Right lobe of liver (tissue), 6 donors: ENCODE data around the gene CPNE4. TPM values are rescaled to one million over a fixed set of nuclear protein-coding genes. Genes with fewer than 3 reads are reported as not detected.

Experiments
- ATAC-seq, 4 donors: fragments of 200-7000 bp; cut with Tn5 transposase; one replicate each; pipeline ENCODE4 v1.9.1; 2020; ENCODE audit warnings: mild to moderate bottlenecking in 4 of 4, moderate library complexity in 4 of 4
- DNase-seq, 3 donors: peaks; one replicate each; pipeline ENCODE4 v3.0.0-alpha.2; 2020
- H3K27ac ChIP-seq, 3 donors: fragments of 200-600 bp; one replicate each; pipeline ENCODE4 v1.8.0; 2022
- H3K27me3 ChIP-seq, 2 donors: fragments of 200-600 bp; one replicate each; pipeline ENCODE4 v1.8.0; 2022
- H3K36me3 ChIP-seq, 4 donors: fragments of 200-600 bp; sonication (generic) in 1 of 4; one replicate each; pipeline versions ENCODE4 v1.5.1 to v1.8.0; 2017 to 2022; ENCODE audit warnings: control low read depth in 1 of 4
- H3K4me1 ChIP-seq, 4 donors: fragments of 200-600 bp; sonication (generic) in 1 of 4; one replicate each; pipeline versions ENCODE4 v1.5.1 to v1.8.0; 2017 to 2022; ENCODE audit warnings: control low read depth in 1 of 4
- H3K4me3 ChIP-seq, 3 donors: fragments of 200-600 bp; one replicate each; pipeline ENCODE4 v1.8.0; 2022
- H3K9me3 ChIP-seq, 4 donors: fragments of 200-600 bp; sonication (generic) in 1 of 4; one replicate each; pipeline versions ENCODE4 v1.5.1 to v1.8.0; 2017 to 2022; ENCODE audit warnings: control low read depth in 1 of 4
- CTCF ChIP-seq, 4 donors: fragments of 200-600 bp in 3 of 4; fragments of 450-650 bp in 1 of 4; IDR thresholded peaks; one replicate each; pipeline versions ENCODE4 v1.5.1 to v1.8.0; 2016 to 2022; ENCODE audit warnings: antibody characterized with exemption in 4 of 4, mild to moderate bottlenecking in 2 of 4
- POLR2A ChIP-seq: fragments of 450-650 bp; IDR thresholded peaks from one replicate; pipeline ENCODE4 v1.6.1; 2017; ENCODE audit warnings: antibody characterized with exemption, mild to moderate bottlenecking
- WGBS: methylation state at CpG from one replicate; pipeline ENCODE4 v1.1.6; 2018; ENCODE audit warnings: low coverage, low lambda C conversion rate; ENCODE audit not compliant: insufficient coverage; ENCODE audit errors: missing lambda C conversion rate; 5-methylcytosine and 5-hydroxymethylcytosine counted together
- intact Hi-C, 2 donors: fragments of 100-400 bp; cut with DNase I; formaldehyde crosslinking; loops; one replicate each; pipeline versions ENCODE4 v1.11.2 to v1.14.1; 2022
- total RNA-seq, 6 experiments: library from RNA; depleted of rRNA in 2 of 6; stranded (reverse); fragments of >200 nt in 2 of 6; fragmentation: NEBNext Ultra II Directional in 3 of 6; extraction: Animal tissue kit (Norgen Biotek cat#: 25700) in 3 of 6; gene quantifications; one replicate each; pipeline versions ENCODE4 v1.1.0 to v1.2.4, GENCODE V29; 2016 to 2023
- donor health status: DM: no; HTN: yes; CAD: no.
- donor health status: DM: no; HTN: no; CAD: no.
- donor health status: DM: no; HTN: no; CAD: no.
- donor health status: DM: no; HTN: yes; CAD: no.
- donor health status: DM: no; HTN: yes; CAD: no.

The CPNE4 gene
- total RNA-seq, 6 experiments from 2014 or later: not detected

DNA sequence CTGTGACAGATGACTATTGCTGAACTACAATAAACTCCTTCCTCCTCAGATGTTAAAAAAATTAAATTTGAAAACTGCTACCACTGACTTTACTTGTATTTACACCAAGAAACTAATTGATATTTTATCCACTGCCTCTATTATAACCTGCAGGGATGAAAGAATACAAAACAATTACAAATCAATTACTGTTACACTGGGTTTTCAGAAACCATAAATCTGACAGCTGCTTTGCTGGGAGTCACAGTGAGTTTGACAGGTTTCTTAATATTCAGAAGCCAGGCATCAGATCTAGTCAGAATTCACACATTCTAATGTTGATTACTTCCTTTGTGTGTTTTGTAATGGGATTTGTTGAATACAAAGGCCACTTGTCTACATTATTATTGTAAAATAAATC, 279.4 kb downstream of the CPNE4 start:
- Histone ChIP-seq H3K4me1 (no peaks in the 10 kb centered on the region), H3K27me3 (no peaks in the 10 kb centered on the region), H3K36me3 (no peaks in the 10 kb centered on the region), H3K4me3 (no peak overlapping the region), H3K27ac (no peak overlapping the region), H3K9me3 (no peaks in the 10 kb centered on the region)
- intact Hi-C loops: no loop called here
- no peak for ATAC-seq
- TF ChIP-seq POLR2A (no peak), CTCF (IDR thresholded peaks at IDR 0.05) (no peak)
- no peak for DNase-seq

DNA sequence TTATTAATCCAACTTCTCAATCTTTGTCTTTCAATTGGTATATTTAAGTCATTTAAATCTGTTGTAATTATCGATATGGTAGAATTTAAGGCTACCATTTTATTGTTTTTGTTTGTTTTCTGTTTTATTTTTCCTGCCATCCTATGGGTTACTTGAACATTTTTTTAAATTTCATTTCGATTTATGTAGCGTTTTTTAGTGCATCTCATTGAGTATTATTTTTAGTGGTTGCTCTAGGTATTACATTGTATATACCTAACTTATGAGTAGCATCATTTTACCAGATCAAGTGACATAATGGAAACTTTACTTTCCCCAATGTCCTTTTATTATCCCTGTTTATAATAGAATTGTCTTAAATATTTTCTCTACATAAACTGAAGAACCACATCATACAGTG, 284.6 kb downstream of the CPNE4 start:
- no peak overlapping the region for H3K27ac ChIP-seq
- H3K4me1 ChIP-seq: no peaks in the 10 kb centered on the region
- ATAC-seq (no peak), DNase-seq (no peak)
- H3K36me3 ChIP-seq: no peaks in the 10 kb centered on the region
- no peak overlapping the region for H3K4me3 ChIP-seq
- TF ChIP-seq CTCF (IDR thresholded peaks at IDR 0.05): no peak
- no peak for TF ChIP-seq POLR2A
- WGBS: 70% methylated on average over 3 of the region's 3 CpGs
- intact Hi-C loops: no loop called here
- no peaks in the 10 kb centered on the region for H3K9me3 ChIP-seq
- no peaks in the 10 kb centered on the region for H3K27me3 ChIP-seq

DNA sequence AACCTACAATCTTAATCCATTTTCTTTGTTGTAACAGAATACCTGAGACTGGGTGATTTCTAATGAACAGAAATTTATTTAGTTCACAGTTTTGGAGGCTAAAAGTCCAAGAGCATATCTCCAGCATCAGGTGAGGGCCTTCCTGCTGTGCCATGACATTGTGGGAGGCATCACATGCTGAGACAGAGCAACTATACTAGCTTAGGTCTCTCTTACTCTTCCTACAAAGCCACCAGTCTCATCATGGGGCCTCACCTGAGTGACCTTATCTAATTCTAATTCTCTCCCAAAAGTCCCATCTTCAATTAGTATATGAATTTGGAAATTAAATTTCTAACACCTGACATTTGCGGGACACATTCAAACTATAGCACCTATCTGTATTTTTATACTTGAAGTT, 285.0 kb downstream of the CPNE4 start:
- no peaks in the 10 kb centered on the region for H3K9me3 ChIP-seq
- TF ChIP-seq POLR2A (no peak), CTCF (IDR thresholded peaks at IDR 0.05) (no peak)

DNA sequence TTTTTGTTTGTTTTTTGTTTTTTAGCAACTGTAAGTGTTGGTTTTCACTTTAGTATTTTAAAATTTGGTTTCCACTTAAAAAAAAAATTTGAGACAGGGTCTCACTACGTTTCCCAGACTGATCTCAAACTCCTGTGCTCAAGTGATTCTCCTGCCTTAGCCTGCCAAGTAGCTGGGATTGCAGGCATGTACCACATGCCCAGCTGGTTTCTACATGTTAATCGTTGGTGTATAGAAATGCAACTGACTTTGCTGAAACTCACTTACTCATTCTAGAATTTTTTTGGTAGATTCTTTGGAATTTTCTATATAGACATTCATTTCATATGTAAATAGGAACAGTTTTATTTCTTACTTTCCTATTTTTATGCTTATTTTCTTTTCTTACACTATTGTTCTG, 287.3 kb downstream of the CPNE4 start:
- DNase-seq (no peak), ATAC-seq (no peak)
- Histone ChIP-seq H3K9me3 (no peaks in the 10 kb centered on the region), H3K4me3 (no peak overlapping the region), H3K36me3 (no peaks in the 10 kb centered on the region), H3K27me3 (no peaks in the 10 kb centered on the region), H3K4me1 (no peaks in the 10 kb centered on the region), H3K27ac (no peak overlapping the region)
- WGBS: 47% methylated on average over 2 of the region's 2 CpGs
- TF ChIP-seq CTCF (IDR thresholded peaks at IDR 0.05) (no peak), POLR2A (no peak)
- intact Hi-C loops: no loop called here

More for the DNA sequence above, 285.0 kb downstream of the CPNE4 start:
- Histone ChIP-seq H3K4me3 (no peak overlapping the region), H3K27me3 (no peaks in the 10 kb centered on the region), H3K36me3 (no peaks in the 10 kb centered on the region), H3K4me1 (no peaks in the 10 kb centered on the region), H3K27ac (no peak overlapping the region)
- no peak for DNase-seq
- ATAC-seq: no peak
- intact Hi-C loops: no loop called here
- WGBS: 81% methylated on average over 1 of the region's 1 CpG

DNA sequence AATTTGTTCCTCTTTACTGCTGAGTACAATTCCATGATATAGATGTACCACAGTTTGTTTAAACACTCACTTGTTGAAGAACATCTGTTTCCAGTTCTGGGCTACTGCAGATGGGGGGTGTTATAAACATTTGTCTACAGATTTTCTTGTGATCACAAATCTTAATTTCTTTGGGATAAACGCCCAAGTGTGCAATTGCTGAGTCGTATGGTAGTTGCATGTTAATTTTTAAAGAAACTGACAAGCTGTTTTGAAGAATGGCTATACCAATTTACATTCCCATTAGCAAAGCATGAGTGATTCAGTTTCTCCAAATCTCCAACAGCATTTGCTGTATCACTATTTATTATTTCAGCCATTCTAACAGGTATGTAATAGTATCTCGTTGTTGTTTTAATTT, 290.0 kb downstream of the CPNE4 start:
- Histone ChIP-seq H3K27me3 (no peaks in the 10 kb centered on the region), H3K27ac (no peak overlapping the region), H3K4me1 (no peaks in the 10 kb centered on the region), H3K9me3 (no peaks in the 10 kb centered on the region), H3K36me3 (no peaks in the 10 kb centered on the region), H3K4me3 (no peak overlapping the region)
- intact Hi-C loops: no loop called here
- 20% methylated on average over 3 of the region's 3 CpGs for WGBS
- ATAC-seq: no peak
- DNase-seq: no peak
- TF ChIP-seq POLR2A (no peak), CTCF (IDR thresholded peaks at IDR 0.05) (no peak)
